Astrocyte (in vitro differentiated cells and primary cell): Measurements from ENCODE around the gene TAS2R20. TPM values are rescaled to one million over a fixed set of nuclear protein-coding genes. Genes with fewer than 3 reads are reported as not detected.

Source experiments
- DNase-seq: peaks from one replicate; pipeline ENCODE4 v3.0.0-alpha.2; 2010; ENCODE audit warnings: low read depth
- FAIRE-seq: peaks from 2 replicates; lab custom pipeline; 2011; peaks lifted over from hg19 to GRCh38; lab: Jason Lieb, UNC
- H2AFZ ChIP-seq: 2 replicates; pipeline ENCODE4 v1.6.0; 2012; ENCODE audit warnings: low read depth, low read length, inconsistent platforms
- H3K27ac ChIP-seq: 2 replicates; pipeline ENCODE4 v1.5.1; 2011; ENCODE audit warnings: low read depth, low read length, inconsistent platforms
- H3K27me3 ChIP-seq: 2 replicates; pipeline ENCODE4 v1.6.0; 2011; ENCODE audit warnings: low read length, inconsistent platforms; ENCODE audit not compliant: insufficient read depth
- H3K36me3 ChIP-seq: 2 replicates; pipeline ENCODE4 v1.5.1; 2011; ENCODE audit warnings: low read length, inconsistent platforms; ENCODE audit not compliant: insufficient read depth
- H3K4me1 ChIP-seq: 2 replicates; pipeline ENCODE4 v1.5.1; 2011; ENCODE audit warnings: low read length, inconsistent platforms; ENCODE audit not compliant: insufficient read depth
- H3K4me2 ChIP-seq: 2 replicates; pipeline ENCODE4 v1.6.0; 2012; ENCODE audit warnings: low read length, inconsistent platforms
- H3K4me3 ChIP-seq: 2 replicates; pipeline ENCODE4 v1.5.1; 2011; ENCODE audit warnings: low read depth, mild to moderate bottlenecking, low read length, inconsistent platforms; ENCODE audit not compliant: insufficient read depth
- H3K79me2 ChIP-seq: 2 replicates; pipeline ENCODE4 v1.6.0; 2012; ENCODE audit warnings: mild to moderate bottlenecking, low read length, inconsistent platforms; ENCODE audit not compliant: insufficient read depth
- H3K9ac ChIP-seq: 2 replicates; pipeline ENCODE4 v1.6.0; 2012; ENCODE audit warnings: mild to moderate bottlenecking, low read length, inconsistent platforms
- H3K9me3 ChIP-seq: 2 replicates; pipeline ENCODE4 v1.5.1; 2012; ENCODE audit warnings: low read depth, mild to moderate bottlenecking, low read length, inconsistent platforms; ENCODE audit not compliant: insufficient read depth
- H4K20me1 ChIP-seq: 2 replicates; pipeline ENCODE4 v1.6.0; 2012; ENCODE audit warnings: low read length, inconsistent platforms; ENCODE audit not compliant: insufficient read depth
- H3K27ac Mint-ChIP-seq: one replicate; pipeline ENCODE4 v1.8.0; 2021; ENCODE audit warnings: mild to moderate bottlenecking, mixed read lengths; ENCODE audit not compliant: unreplicated experiment
- H3K27me3 Mint-ChIP-seq: one replicate; pipeline ENCODE4 v1.8.0; 2021; ENCODE audit warnings: low read depth, mixed read lengths; ENCODE audit not compliant: unreplicated experiment
- H3K36me3 Mint-ChIP-seq: one replicate; pipeline ENCODE4 v1.8.0; 2021; ENCODE audit warnings: low read depth, mixed read lengths; ENCODE audit not compliant: unreplicated experiment
- H3K4me1 Mint-ChIP-seq: one replicate; pipeline ENCODE4 v1.8.0; 2021; ENCODE audit warnings: low read depth, mixed read lengths; ENCODE audit not compliant: unreplicated experiment
- H3K4me3 Mint-ChIP-seq: one replicate; pipeline ENCODE4 v1.8.0; 2021; ENCODE audit warnings: mild to moderate bottlenecking, moderate library complexity, mixed read lengths; ENCODE audit not compliant: unreplicated experiment
- H3K9me3 Mint-ChIP-seq: one replicate; pipeline ENCODE4 v1.8.0; 2021; ENCODE audit warnings: mild to moderate bottlenecking, mixed read lengths; ENCODE audit not compliant: unreplicated experiment
- EZH2 ChIP-seq: IDR thresholded peaks from 2 replicates; pipeline ENCODE4 v1.6.1; 2012; ENCODE audit warnings: mild to moderate bottlenecking, low read length, inconsistent platforms; ENCODE audit not compliant: insufficient read depth
- total RNA-seq: library from RNA; stranded (reverse); gene quantifications from 2 replicates; pipeline ENCODE4 v1.2.1, GENCODE V29; 2021
- TF ChIP-seq, protein P1 (sequence below): IDR thresholded peaks from 2 replicates; pipeline ENCODE4 v1.5.1; 2011; ENCODE audit warnings: low read depth, mild to moderate bottlenecking, inconsistent platforms, low read length, moderate library complexity; ENCODE audit not compliant: insufficient read depth

Gene TAS2R20
- total RNA-seq, 1 donor from 2014 or later: 0.57 TPM

DNA sequence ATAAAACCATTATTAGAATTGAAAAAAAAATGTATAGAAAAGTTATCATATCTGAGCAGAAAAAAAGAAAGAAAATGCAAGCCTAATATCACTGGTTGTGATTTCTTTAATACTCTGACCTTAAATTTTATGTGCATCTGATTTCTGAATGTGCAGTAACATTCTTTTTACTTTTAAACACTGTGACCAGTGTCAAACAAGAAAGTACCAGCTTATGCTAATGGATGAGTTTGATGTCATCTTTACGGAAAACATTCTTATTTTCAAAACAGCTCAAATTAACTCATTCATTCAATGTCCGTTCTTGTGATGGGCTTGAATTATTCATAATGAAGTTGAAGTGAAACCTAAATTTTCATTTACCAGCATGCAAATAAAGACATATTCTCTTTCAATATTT lies 11.3 kb downstream of the TAS2R20 start, which contains the start of gene TAS2R50:
TAS2R50 (minus strand) TSS at position 101 of the 400 bp plus-strand sequence; CDS start at position 49, 52 bp downstream.
- no peak for FAIRE-seq

GRCh38 chr12:10982244-10982643 lies 15.9 kb downstream of the TAS2R20 start:
- Histone ChIP-seq H2AFZ (no peak overlapping the region), H4K20me1 (no peaks in the 10 kb centered on the region), H3K4me1 (no peaks in the 10 kb centered on the region), H3K9me3 (no peaks in the 10 kb centered on the region), H3K27me3 (no peaks in the 10 kb centered on the region), H3K36me3 (no peaks in the 10 kb centered on the region), H3K27ac (no peak overlapping the region), H3K4me3 (no peak overlapping the region), H3K4me2 (no peak overlapping the region), H3K79me2 (no peaks in the 10 kb centered on the region), H3K9ac (no peak overlapping the region)
- Mint-ChIP-seq H3K27ac (no peak overlapping the region), H3K9me3 (no peaks in the 10 kb centered on the region), H3K27me3 (no peaks in the 10 kb centered on the region), H3K4me3 (no peak overlapping the region), H3K36me3 (no peaks in the 10 kb centered on the region), H3K4me1 (no peaks in the 10 kb centered on the region)
- FAIRE-seq (no peak), DNase-seq (no peak)
- TF ChIP-seq, protein P1, sequence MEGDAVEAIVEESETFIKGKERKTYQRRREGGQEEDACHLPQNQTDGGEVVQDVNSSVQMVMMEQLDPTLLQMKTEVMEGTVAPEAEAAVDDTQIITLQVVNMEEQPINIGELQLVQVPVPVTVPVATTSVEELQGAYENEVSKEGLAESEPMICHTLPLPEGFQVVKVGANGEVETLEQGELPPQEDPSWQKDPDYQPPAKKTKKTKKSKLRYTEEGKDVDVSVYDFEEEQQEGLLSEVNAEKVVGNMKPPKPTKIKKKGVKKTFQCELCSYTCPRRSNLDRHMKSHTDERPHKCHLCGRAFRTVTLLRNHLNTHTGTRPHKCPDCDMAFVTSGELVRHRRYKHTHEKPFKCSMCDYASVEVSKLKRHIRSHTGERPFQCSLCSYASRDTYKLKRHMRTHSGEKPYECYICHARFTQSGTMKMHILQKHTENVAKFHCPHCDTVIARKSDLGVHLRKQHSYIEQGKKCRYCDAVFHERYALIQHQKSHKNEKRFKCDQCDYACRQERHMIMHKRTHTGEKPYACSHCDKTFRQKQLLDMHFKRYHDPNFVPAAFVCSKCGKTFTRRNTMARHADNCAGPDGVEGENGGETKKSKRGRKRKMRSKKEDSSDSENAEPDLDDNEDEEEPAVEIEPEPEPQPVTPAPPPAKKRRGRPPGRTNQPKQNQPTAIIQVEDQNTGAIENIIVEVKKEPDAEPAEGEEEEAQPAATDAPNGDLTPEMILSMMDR: no peak
- no peak for TF ChIP-seq EZH2

More for the DNA sequence above, 11.3 kb downstream of the TAS2R20 start, which contains the start of gene TAS2R50:
- no peak within 1 kb of the TSS for H2AFZ ChIP-seq
- Mint-ChIP-seq H3K27me3 (no peaks in the 10 kb centered on the region), H3K9me3 (peaks cover 2% of the 10 kb centered on the region), H3K36me3 (no peaks in the 10 kb centered on the region), H3K4me3 (no peak within 1 kb of the TSS), H3K4me1 (no peaks in the 10 kb centered on the region), H3K27ac (no peak within 1 kb of the TSS)
- no peaks in the 10 kb centered on the region for H3K27me3 ChIP-seq
- TF ChIP-seq, protein P1: no peak
- no peak for TF ChIP-seq EZH2
- H3K4me2 ChIP-seq: no peak within 1 kb of the TSS
- H3K27ac ChIP-seq: no peak within 1 kb of the TSS
- no peaks in the 10 kb centered on the region for H3K9me3 ChIP-seq
- H3K9ac ChIP-seq: no peak within 1 kb of the TSS
- no peak for DNase-seq
- no peaks in the 10 kb centered on the region for H4K20me1 ChIP-seq
- H3K4me3 ChIP-seq: no peak within 1 kb of the TSS
- no peaks in the 10 kb centered on the region for H3K4me1 ChIP-seq
- no peaks in the 10 kb centered on the region for H3K79me2 ChIP-seq
- no peaks in the 10 kb centered on the region for H3K36me3 ChIP-seq

DNA sequence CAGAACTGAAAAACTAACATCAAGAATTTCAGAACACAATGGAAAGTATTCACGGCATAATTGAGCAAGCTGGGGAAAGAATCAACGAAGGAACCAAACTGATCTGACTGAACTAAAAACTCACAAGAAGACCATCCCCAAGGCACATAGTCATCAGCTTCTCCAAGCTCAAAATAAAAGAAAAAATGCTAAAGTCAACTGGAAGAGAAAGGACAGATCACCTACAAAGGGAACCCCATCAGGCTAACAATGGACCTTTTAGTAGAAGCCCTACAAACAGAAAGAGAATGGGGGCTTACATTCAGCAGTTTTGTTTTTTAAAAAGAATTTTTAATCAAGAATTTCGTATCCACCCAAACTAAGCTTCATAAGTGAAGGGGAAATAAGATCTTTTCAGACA lies 23.1 kb downstream of the TAS2R20 start:
- no peak overlapping the region for H3K4me2 ChIP-seq

More for the DNA sequence above, 23.1 kb downstream of the TAS2R20 start:
- no peaks in the 10 kb centered on the region for H3K4me1 Mint-ChIP-seq
- no peaks in the 10 kb centered on the region for H3K36me3 ChIP-seq
- H3K27me3 Mint-ChIP-seq: no peaks in the 10 kb centered on the region
- no peak overlapping the region for H3K9ac ChIP-seq
- H3K4me3 ChIP-seq: no peak overlapping the region
- H3K36me3 Mint-ChIP-seq: no peaks in the 10 kb centered on the region
- H3K27ac Mint-ChIP-seq: no peak overlapping the region
- no peak overlapping the region for H2AFZ ChIP-seq
- H3K9me3 Mint-ChIP-seq: no peaks in the 10 kb centered on the region
- no peaks in the 10 kb centered on the region for H4K20me1 ChIP-seq
- H3K27ac ChIP-seq: no peak overlapping the region
- no peaks in the 10 kb centered on the region for H3K79me2 ChIP-seq
- no peaks in the 10 kb centered on the region for H3K4me1 ChIP-seq
- no peak overlapping the region for H3K4me3 Mint-ChIP-seq
- no peaks in the 10 kb centered on the region for H3K27me3 ChIP-seq
- FAIRE-seq: no peak
- DNase-seq: no peak
- H3K9me3 ChIP-seq: no peaks in the 10 kb centered on the region
- TF ChIP-seq, protein P1: no peak
- TF ChIP-seq EZH2: no peak
